HPDE6-E6E7 (cell line): ENCODE measurements around the gene VPS26A.
A peak's percentile ranks its signal among the peaks of the same experiment; 100 is the strongest.

Source experiments
- DNase-seq: peaks from one replicate; pipeline ENCODE4 v3.0.0; 2011; ENCODE audit warnings: missing footprints; ENCODE audit errors: extremely low spot score

VPS26A gene

GRCh38 chr10:69176823-69177222 is 52.8 kb downstream of the VPS26A start:
- DNase-seq = no peak

GRCh38 chr10:69179089-69179742 is 55.2 kb downstream of the VPS26A start:
- peak; percentile 13 for DNase-seq

DNA sequence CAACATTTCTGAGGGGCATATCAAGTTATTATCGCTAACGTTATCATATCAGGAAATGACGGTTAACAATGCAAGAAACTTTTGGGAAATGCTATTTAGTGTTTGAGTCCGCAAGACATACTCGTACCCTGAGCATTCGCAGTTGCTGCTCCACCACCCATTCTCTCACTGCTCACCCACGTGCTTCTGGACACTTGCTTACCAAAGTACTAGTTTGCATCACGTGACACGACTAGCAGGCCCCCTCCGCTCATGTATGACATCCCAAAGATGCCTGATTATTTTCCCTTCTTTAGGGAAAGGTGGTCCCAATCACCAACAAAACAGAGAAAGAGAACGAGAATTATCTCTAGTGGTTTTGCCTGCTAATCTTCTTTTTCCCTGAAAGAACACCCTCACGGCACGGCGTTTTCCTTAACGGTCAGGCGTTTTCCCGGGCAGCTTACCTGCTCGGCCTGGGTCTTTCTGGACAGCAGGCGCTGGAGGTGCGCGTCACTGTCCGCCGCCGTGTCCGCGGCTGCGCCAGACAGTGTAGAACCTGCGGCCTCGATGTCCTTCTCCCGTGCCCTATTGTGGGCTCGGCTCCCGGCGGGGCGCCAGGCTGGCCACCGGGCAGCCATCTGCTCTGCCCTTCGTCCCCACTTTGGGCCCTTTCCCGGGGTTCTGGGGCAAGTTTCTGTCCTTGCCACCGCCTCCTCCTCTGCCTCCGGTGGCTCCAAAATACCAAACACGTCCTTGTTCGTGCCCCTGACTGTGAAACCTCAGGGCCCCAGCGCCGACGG is 56.0 kb downstream of the VPS26A start, which contains the start of gene SUPV3L1:
Gene SUPV3L1, plus strand, starts transcription at position 492 of the 782 bp plus-strand sequence. Its CDS starts 58 bp downstream, at position 550.
- DNase-seq = peak; percentile 96

GRCh38 chr10:69180525-69181204 is 56.7 kb downstream of the VPS26A start:
- DNase-seq = peak; percentile 32

DNA sequence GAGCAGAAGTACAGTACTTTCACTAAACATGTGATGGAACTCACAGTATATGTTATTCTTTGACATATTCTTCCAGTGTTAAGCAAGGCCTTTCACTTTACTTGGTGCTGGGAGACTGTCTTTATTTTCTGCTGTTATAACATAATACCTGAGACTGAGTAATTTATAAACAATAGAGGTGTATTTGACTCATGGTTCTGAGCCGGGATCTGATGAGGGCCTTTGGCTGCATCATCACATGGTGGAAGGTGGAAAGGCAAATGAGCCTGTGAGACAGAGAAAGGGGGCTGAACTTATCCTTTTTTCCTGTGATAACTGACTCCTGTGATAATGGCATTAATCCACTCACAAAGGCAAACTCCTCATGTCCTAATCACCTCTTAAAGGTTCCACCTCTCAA is 57.5 kb downstream of the VPS26A start:
- DNase-seq = no peak

DNA sequence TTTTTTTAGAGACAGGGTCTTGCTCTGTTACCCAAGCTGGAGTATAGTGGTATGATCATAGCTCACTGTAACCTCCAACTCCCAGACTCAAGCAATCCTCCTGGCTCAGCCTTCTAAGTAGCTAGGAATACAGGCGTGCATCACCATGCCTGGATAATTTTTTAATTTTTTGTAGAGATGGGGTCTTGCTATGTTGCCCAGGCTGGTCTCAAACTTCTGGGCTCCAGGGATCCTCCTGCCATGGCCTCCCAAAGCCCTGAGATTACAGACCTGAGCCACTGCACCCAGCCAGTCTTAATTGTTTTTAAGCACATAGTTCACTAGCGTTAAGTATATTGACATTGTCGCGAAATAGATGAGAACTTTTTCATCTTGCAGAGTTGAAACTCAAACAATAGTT is 58.0 kb downstream of the VPS26A start:
- no peak for DNase-seq

GRCh38 chr10:69186524-69186923 is 62.5 kb downstream of the VPS26A start:
- no peak for DNase-seq

- no peak for DNase-seq
Observed at GRCh38 chr10:69201045-69201444, 77.1 kb downstream of the VPS26A start.

DNA sequence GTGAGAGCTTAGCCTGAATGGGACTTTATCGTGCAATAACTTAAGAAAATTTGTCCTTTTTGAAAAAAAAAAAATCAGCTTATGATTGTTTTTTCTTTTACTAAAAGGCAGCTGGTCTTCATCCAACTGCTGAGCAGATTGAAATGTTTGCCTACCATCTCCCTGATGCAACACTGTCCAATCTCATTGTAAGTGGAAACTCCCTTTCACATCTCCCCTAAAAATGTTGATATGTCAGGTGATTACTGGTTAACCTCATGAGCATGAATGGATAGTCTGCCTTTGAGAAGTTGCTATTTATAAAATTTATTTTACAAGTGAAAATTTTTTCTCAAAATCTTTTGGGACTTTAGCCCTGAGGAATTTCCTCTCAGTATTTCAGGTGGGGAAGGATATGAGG is 78.4 kb downstream of the VPS26A start:
- no peak for DNase-seq

DNA sequence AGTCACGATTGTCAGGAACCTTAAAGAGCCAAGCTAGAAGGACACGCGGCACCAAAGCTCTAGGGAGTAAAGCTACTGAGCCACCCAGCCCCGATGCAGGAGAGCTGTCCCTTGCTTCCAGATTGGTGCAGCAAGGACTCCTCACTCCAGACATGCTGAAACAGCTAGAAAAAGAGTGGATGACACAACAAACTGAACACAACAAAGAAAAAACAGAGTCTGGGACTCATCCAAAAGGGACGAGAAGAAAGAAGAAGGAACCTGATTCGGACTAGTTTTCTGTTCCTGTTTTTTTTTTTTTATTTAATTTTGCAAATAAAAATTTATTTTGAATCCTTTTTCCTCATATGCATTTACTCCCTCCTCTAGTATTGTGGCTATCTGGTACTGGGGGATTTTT is 84.8 kb downstream of the VPS26A start:
- no peak for DNase-seq

- no peak for DNase-seq
Observed at GRCh38 chr10:69209787-69210484, 86.0 kb downstream of the VPS26A start.

- DNase-seq = no peak
Observed at GRCh38 chr10:69211104-69211503, 87.1 kb downstream of the VPS26A start.

DNA sequence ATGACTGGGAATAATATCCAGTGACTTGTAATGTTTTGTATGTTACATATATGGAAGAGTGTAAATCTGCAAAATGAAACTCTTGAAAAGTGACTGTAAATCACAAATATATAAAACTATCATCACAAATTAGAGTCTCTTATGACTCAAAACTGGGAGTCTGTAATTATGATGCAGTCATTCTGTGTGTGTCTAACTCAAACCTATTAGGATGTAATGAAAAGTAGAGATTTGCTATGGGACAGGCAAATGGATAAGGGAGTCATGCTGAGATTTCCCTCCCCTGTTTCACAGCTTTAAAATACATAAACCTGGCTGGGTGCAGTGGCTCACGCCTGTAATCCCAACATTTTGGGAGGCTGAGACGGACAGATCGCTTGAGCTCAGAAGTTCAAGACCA is 87.5 kb downstream of the VPS26A start:
- no peak for DNase-seq

DNA sequence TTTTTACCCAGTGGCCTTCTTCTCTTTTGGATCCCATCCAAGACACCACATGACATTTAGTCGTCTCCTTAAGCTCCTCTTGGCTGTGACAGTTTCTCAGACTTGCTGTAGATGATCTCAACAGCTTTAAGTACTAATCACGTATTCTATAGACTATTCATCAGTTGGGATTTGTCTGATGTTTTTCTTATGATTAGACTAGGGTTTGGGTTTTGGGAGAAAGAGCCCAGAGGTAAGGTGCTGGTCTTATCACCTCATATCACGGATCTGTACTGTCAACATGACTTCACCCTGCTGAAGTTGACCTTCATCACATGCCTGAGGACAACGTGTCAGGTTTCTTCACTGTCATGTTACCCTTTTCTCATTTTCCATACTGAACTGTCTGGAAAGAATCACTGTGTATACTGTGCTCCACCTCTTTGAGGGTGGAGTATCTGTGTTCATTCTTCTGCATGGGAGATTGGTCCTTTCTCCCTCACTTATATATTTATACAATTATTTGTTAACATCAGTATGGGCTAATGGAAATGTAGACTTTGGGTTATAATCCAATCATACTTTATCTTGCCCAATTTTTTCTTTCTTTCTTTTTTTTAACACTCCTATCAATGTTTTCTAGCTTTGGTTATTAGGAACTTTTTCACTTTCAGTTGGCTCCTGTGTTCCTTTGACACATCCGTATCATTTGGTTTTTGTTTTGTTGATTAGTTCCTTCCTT is 89.8 kb downstream of the VPS26A start:
- no peak for DNase-seq

GRCh38 chr10:69214666-69215131 is 90.7 kb downstream of the VPS26A start:
- DNase-seq = no peak

- DNase-seq = no peak
Observed at GRCh38 chr10:69215405-69216171, 91.6 kb downstream of the VPS26A start.

DNA sequence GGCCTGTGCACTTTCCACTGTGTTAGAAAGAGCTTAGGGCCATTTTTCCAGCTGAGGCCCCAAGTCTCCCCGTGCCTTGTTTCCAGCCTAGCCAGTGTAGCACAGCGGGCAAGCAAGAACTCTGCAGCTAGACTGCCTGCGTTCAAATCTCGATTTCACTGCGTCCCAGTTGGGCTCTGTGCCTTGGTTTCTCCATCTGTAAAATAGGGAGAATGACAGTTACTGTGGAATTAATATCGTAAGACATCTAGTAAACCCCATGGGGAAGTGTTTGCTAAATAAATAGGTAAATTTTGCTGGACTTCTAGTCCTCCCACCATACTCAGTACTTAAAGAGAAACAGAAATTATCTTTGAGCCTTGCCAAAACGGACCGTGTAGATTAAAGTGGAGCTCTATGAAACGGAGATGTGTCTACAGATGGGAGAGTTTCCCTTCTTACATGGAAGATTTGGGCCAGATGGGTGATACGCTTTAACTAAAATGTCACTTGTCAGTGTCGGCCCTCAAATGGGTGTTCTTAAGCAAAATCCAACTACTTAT is 92.7 kb downstream of the VPS26A start:
- DNase-seq = no peak

DNA sequence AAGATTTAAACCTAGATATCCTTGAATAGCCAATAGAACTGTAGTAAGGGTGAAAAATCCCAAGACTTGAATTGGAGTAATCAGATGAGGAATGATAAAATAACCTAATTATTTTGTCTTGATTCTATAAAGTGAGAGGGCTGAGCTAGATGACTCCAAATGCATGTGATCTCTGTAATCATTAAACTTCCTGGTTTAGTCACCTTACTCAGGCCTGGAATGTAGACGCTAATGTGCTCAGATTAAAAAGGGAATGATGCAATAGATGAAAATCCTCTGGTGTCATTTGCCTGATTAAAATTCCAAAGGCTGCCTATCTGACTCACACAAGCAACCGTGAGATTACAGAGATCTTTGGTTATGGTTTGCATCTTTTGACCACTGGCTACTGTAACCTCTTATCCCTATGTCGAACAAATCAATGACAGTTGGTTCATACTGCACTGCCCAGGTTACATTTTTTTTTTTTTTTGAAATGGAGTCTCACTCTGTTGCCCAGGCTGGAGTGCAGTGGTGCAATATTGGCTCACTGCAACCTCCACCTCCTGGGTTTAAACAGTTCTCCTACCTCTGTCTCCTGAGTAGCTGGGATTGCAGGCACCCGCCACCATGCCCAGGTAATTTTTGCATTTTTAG is 93.3 kb downstream of the VPS26A start:
- peak; percentile 86 for DNase-seq

DNA sequence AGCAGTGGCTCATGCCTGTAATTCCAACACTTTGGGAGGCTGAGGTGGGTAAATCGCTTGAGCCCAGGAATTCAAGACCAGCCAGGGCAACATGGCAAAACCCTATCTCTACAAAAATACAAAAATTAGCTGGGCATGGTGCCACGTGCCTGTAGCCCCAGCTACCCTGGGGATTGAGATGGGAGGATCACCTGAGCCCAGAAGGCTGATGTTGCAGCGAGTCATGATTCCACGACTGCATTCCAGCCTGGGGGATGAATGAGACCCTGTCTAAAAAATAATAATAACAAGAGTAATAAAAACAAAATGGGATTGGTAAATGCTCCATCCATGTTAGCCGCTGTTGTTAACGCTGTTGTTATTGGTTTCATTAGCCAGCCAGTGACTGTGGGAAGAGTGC is 94.9 kb downstream of the VPS26A start:
- DNase-seq = no peak

GRCh38 chr10:69220041-69220451 is 96.1 kb downstream of the VPS26A start, which contains the start of gene HKDC1:
TSS of gene HKDC1 (plus strand) at chr10:69220332. CDS start at chr10:69220436, 104 bp downstream.
- no peak for DNase-seq
